GM12878 (cell line): ENCODE data around the gene CAPN2. TPM values are rescaled to one million over a fixed set of nuclear protein-coding genes. Genes with fewer than 3 reads are reported as not detected.

Source experiments
- ATAC-seq: fragments of 200-7000 bp; cut with Tn5 transposase; 3 replicates; pipeline ENCODE4 v1.9.1; 2020; ENCODE audit warnings: mild to moderate bottlenecking, moderate library complexity
- BruUV-seq: library from RNA; stranded (reverse); fragments of 400-500 nt; replicated peaks from 2 replicates; lab custom pipeline; 2021; lab: Mats Ljungman, UMichigan
- CTCF ChIA-PET: fragments of 300-600 bp; sonication (Branson Sonifier 250); formaldehyde crosslinking; extraction: SDS; loops from one replicate; lab custom pipeline; 2021; ENCODE audit warnings: inconsistent platforms; lab: Yijun Ruan, JAX
- POLR2A ChIA-PET: fragments of 350-600 bp; formaldehyde crosslinking; extraction: SDS; loops from one replicate; lab custom pipeline; 2021; ENCODE audit warnings: inconsistent platforms; lab: Charles Lee
- RAD21 ChIA-PET: fragments of 300-600 bp; sonication (Branson Sonifier 250); formaldehyde crosslinking; loops from one replicate; lab custom pipeline; 2023; ENCODE audit warnings: antibody characterized with exemption; ENCODE audit not compliant: unreplicated experiment; lab: Charles Lee
- SMC1A ChIA-PET: fragments of 300-600 bp; sonication (Branson Sonifier 250); formaldehyde crosslinking; loops from one replicate; lab custom pipeline; 2023; ENCODE audit not compliant: unreplicated experiment, uncharacterized antibody; lab: Charles Lee
- DNase-seq: peaks from one replicate; pipeline ENCODE4 v3.0.0-alpha.2; 2011; ENCODE audit warnings: low read depth, low spot score
- FAIRE-seq: peaks from 3 replicates; lab custom pipeline; 2011; peaks lifted over from hg19 to GRCh38; lab: Jason Lieb, UNC
- H2AFZ ChIP-seq: 2 replicates; pipeline ENCODE4 v1.6.0; 2011; ENCODE audit warnings: low read depth, low read length, control low read depth; ENCODE audit not compliant: control insufficient read depth
- H3K27ac ChIP-seq: 2 replicates; pipeline ENCODE4 v1.5.1; 2011; ENCODE audit warnings: control low read depth; ENCODE audit not compliant: control insufficient read depth, insufficient read depth
- H3K27me3 ChIP-seq, 2 experiments: replicated peaks in 1 of 2; 2 replicates each; pipeline versions ENCODE4 v1.6.0 to v1.6.1; 2011; ENCODE audit warnings: low read length in 1 of 2; ENCODE audit not compliant: control insufficient read depth in 2 of 2, insufficient read depth in 2 of 2
- H3K36me3 ChIP-seq, 2 experiments: 2 replicates each; pipeline ENCODE4 v1.5.1; 2011; ENCODE audit warnings: low read length in 1 of 2; ENCODE audit not compliant: control insufficient read depth in 2 of 2, insufficient read depth in 2 of 2
- H3K4me1 ChIP-seq: 2 replicates; pipeline ENCODE4 v1.6.1; 2011; ENCODE audit warnings: mild to moderate bottlenecking, low read length, moderate library complexity, mixed read lengths; ENCODE audit not compliant: control insufficient read depth, insufficient read depth
- H3K4me2 ChIP-seq: 2 replicates; pipeline ENCODE4 v1.6.0; 2011; ENCODE audit warnings: control low read depth; ENCODE audit not compliant: control insufficient read depth, insufficient read depth
- H3K4me3 ChIP-seq: fragments of 200-600 bp; sonication (generic); 2 replicates; pipeline ENCODE4 v1.5.1; 2016
- H3K79me2 ChIP-seq: 2 replicates; pipeline ENCODE4 v1.6.0; 2011; ENCODE audit warnings: low read length; ENCODE audit not compliant: control insufficient read depth, insufficient read depth
- H3K9ac ChIP-seq: 2 replicates; pipeline ENCODE4 v1.8.0; 2011; ENCODE audit warnings: low read length, control low read depth, mixed read lengths; ENCODE audit not compliant: control insufficient read depth, insufficient read depth
- H3K9me3 ChIP-seq: replicated peaks from 3 replicates; pipeline ENCODE4 v1.5.1; 2011; ENCODE audit warnings: mild to moderate bottlenecking, low read length; ENCODE audit not compliant: control insufficient read depth, insufficient read depth
- H4K20me1 ChIP-seq: 2 replicates; pipeline ENCODE4 v1.6.0; 2011; ENCODE audit not compliant: control insufficient read depth, insufficient read depth
- GATAD2B ChIP-seq: fragments of 450-650 bp; conservative IDR thresholded peaks from 2 replicates; pipeline ENCODE4 v1.6.1; 2017; ENCODE audit warnings: low read depth, mild to moderate bottlenecking, moderate library complexity
- RELA ChIP-seq: fragments of 450-650 bp; IDR thresholded peaks from 2 replicates; pipeline ENCODE4 v1.8.0; 2014; ENCODE audit warnings: borderline replicate concordance; ENCODE audit not compliant: partially characterized antibody
- RUNX3 ChIP-seq: IDR thresholded peaks from 2 replicates; pipeline ENCODE4 v1.6.1; 2012; ENCODE audit warnings: low read length, inconsistent platforms
- TCF7 ChIP-seq: IDR thresholded peaks from 2 replicates; pipeline ENCODE4 v1.6.1; 2014; ENCODE audit warnings: antibody characterized with exemption, borderline replicate concordance
- WGBS: methylation state at CpG from one replicate; pipeline ENCODE4 v1.1.6; 2016; ENCODE audit warnings: low lambda C conversion rate; ENCODE audit not compliant: insufficient replicate concordance, insufficient coverage; ENCODE audit errors: missing lambda C conversion rate; 5-methylcytosine and 5-hydroxymethylcytosine counted together
- in situ Hi-C: fragments of 300-500 bp; cut with MboI; formaldehyde crosslinking; loops from 9 replicates; pipeline ENCODE4 v1.14.3; 2018; ENCODE audit warnings: mixed read lengths
- intact Hi-C: fragments of 100-400 bp; cut with micrococcal nuclease; formaldehyde crosslinking; loops from one replicate; pipeline ENCODE4 v1.14.2; 2022; ENCODE audit not compliant: unreplicated experiment
- polyA plus RNA-seq, 11 experiments: library from polyadenylated mRNA; depleted of rRNA in 4 of 11; unstranded in 6 of 11; stranded (reverse) in 5 of 11; fragments of >200 nt; fragmentation: Nextera tagmentation in 4 of 11; fragmentation: Illumina TruSeq in 1 of 11; extraction: Ambion mirVana in 4 of 11; extraction: Trizol in 1 of 11; gene quantifications; 1 replicate in 1 of 11; 2 replicates in 10 of 11; pipeline versions ENCODE4 v1.2.1 to v1.2.3, GENCODE V29; 2011 to 2016; ENCODE audit warnings: inconsistent platforms in 2 of 11, missing spikeins in 2 of 11, low read depth in 1 of 11
- total RNA-seq, 4 experiments: library from RNA; depleted of rRNA in 3 of 4; stranded (reverse); fragments of >200 nt in 3 of 4; fragmentation: Illumina TruSeq in 1 of 4; extraction: Trizol in 1 of 4; gene quantifications; 2 replicates each; pipeline versions ENCODE4 v1.2.1 to v1.2.3, GENCODE V29; 2013 to 2021

The CAPN2 gene
- total and polyA plus RNA-seq, 10 of the 15 experiments (the other 5 are each of a cell fraction or from before 2014, with no cell fraction given) = 6.0 to 21.4 (median 16.6) TPM

DNA sequence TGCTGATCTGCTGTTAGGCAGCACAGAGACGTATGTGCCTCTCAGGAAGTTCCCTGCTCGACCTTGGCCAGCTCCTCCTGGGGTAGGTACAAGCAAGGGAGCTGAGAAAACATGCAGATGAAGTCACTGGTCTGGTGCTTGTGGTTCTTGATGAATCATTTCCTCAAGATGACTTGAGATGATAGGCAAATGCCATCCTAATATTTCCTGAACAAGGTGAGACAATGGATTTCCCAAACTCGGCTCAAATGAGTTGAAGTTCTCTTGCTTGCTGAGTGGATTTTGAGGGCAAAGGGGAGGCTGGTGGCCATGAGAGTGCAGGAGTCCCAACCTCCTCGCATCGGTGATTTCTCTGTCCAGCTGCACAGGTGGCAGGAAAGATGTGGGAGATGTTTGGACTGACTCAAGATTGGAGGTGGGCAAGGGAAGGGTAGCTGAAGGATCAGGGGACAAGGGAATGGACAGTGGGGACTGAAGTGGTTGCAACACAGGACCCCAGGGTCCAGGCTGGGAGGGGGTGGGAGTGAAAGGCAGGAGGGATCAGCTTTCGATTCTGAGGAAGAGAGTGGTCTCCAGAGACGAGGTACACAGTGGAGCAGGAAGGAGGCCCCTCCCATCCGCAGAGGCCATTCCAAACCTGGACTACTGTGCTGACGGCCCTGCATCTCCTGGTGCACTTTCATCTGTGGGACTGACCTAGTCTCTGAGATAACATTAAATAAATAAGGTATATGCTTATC lies 63.9 kb downstream of the CAPN2 start:
- H3K27me3 ChIP-seq = no peaks in the 10 kb centered on the region
- no peaks in the 10 kb centered on the region for H3K9me3 ChIP-seq
- no peaks in the 10 kb centered on the region for H3K79me2 ChIP-seq
- H3K4me1 ChIP-seq = peaks cover 11% of the 10 kb centered on the region
- WGBS = 65% methylated on average over 9 of the region's 9 CpGs
- DNase-seq = no peak
- no peaks in the 10 kb centered on the region; a peak in 2 of 4 replicates for H3K36me3 ChIP-seq
- H3K4me2 ChIP-seq = no peak overlapping the region
- CTCF ChIA-PET = interaction anchor here (2.2 kb wide), 1 partner anchor 27 kb away, joined by 8 read pairs; no protein-coding TSS in a partner anchor
- no peak overlapping the region for H3K9ac ChIP-seq
- POLR2A ChIA-PET = no interaction called here
- no peak overlapping the region for H3K27ac ChIP-seq
- no peak for FAIRE-seq
- no TSS peak for BruUV-seq
- no peak for TF ChIP-seq GATAD2B
- TF ChIP-seq TCF7 = no peak
- peak; percentile 44; the same call in 1 of the 2 replicates for TF ChIP-seq RUNX3
- RAD21 ChIA-PET = no interaction called here
- 0 out of 3 replicates have a peak, but pooled peaks have one; percentile 14 for ATAC-seq
- H3K4me3 ChIP-seq = no peak overlapping the region
- SMC1A ChIA-PET = interaction anchor here (1.7 kb wide), 1 partner anchor 24 kb away, joined by 4 read pairs; no protein-coding TSS in a partner anchor
- no peaks in the 10 kb centered on the region for H4K20me1 ChIP-seq
- no peak overlapping the region for H2AFZ ChIP-seq
- intact Hi-C loops (no loop called here), in situ Hi-C loops (no loop called here)

DNA sequence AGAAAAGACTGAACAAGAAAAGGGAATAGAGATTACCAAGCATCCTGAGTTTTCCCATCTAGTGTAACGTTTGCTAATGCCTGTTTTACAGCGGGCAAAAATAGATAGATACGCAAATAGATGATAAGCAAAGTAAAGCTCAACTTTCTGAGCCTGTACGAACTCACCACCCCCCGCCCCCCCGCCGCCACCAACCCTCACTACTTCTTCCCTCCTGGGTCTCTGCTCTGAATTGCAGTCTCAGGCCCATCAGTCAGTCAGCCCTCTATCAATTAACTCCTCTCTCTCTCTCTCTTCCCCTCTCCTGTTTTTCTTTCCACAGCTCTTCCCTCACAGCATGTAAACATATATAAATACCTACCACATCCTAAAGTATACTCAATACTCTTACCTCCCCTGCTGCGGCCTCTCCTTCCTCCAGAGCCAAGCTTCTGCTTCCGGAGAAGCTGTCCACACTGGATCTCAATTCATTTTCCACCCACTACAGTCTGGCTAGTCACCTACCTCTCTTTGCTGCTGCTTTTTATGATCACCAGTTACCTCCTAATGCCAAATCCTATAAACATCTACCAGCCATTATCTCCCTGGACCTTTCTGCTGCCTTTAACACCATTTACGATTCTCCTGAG lies 64.6 kb downstream of the CAPN2 start:
- no peaks in the 10 kb centered on the region for H4K20me1 ChIP-seq
- no peak for DNase-seq
- no peak for FAIRE-seq
- TF ChIP-seq TCF7 = no peak
- TF ChIP-seq RELA = no peak
- intact Hi-C loops (no loop called here), in situ Hi-C loops (no loop called here)
- H3K79me2 ChIP-seq = no peaks in the 10 kb centered on the region
- H3K9me3 ChIP-seq = no peaks in the 10 kb centered on the region
- H3K4me3 ChIP-seq = no peak overlapping the region
- H3K9ac ChIP-seq = no peak overlapping the region
- ChIA-PET POLR2A (no interaction called here), SMC1A (no interaction called here), RAD21 (no interaction called here), CTCF (interaction anchor here (1.3 kb wide), 1 partner anchor 28 kb away, joined by 5 read pairs; no protein-coding TSS in a partner anchor)
- no peak overlapping the region for H3K27ac ChIP-seq
- H2AFZ ChIP-seq = no peak overlapping the region
- no peak for ATAC-seq
- H3K4me2 ChIP-seq = no peak overlapping the region
- H3K27me3 ChIP-seq = no peaks in the 10 kb centered on the region
- no peaks in the 10 kb centered on the region; a peak in 2 of 4 replicates for H3K36me3 ChIP-seq
- peaks cover 5% of the 10 kb centered on the region for H3K4me1 ChIP-seq
- BruUV-seq = no TSS peak
- 93% methylated on average over 10 of the region's 10 CpGs for WGBS
